Measurements from ENCODE around the gene RAP1GAP.

GRCh38 chr1:21601278-21602048 lies 67.7 kb downstream of the RAP1GAP start:
- no peak for TF ChIP-seq CTCF (IDR thresholded peaks at IDR 0.05)
- no peak for TF ChIP-seq POLR2A (IDR thresholded peaks at IDR 0.05)
